ENCODE results near the gene CNKSR1. TPM values are rescaled to one million over a fixed set of nuclear protein-coding genes. Genes with fewer than 3 reads are reported as not detected.

Gene CNKSR1
- total RNA-seq, 1 experiment from 2014 or later: 32.1 TPM

DNA sequence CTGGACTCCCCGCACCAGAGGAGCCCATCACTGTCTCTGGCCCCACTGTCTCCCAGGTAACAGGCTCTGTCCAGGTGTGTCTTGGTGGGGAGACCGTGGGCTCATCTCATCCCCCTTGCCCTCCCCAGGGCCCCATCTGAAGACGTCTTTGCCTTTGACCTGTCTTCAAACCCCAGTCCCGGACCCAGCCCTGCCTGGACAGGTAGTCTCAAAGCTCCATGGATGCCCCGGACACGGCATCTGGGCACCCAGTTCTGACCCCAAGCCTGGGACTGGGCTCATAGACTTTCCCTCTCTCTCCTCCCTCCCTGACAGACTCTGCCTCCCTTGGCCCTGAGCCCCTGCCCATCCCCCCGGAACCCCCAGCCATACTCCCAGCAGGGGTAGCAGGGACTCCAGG lies 6.8 kb downstream of the CNKSR1 start:
- no peaks in the 10 kb centered on the region for H3F3A ChIP-seq (ENCODE audit: low read length, unreplicated experiment)
- intact Hi-C loops (cut with micrococcal nuclease): no loop called here
- no peaks in the 10 kb centered on the region for H3K9me2 ChIP-seq (replicated peaks; ENCODE audit: low read length)
- peaks cover under 1% of the 10 kb centered on the region; the same call in 1 of the 2 replicates for H3K36me3 ChIP-seq (ENCODE audit: low read depth, low read length)
- H3K27ac ChIP-seq (ENCODE audit: low read length): no peak overlapping the region
- H3K4me1 ChIP-seq (ENCODE audit: insufficient read depth, low read length): peaks cover 17% of the 10 kb centered on the region
- no peaks in the 10 kb centered on the region for H4K20me1 ChIP-seq (ENCODE audit: low read length)
- no peak overlapping the region for H2AFZ ChIP-seq (ENCODE audit: low read length)
- no TSS peak for BruUV-seq (replicated peaks)
- H3K4me2 ChIP-seq (ENCODE audit: low read length): no peak overlapping the region
- peaks cover 4% of the 10 kb centered on the region; the same call in 1 of the 2 replicates for H3K79me2 ChIP-seq (ENCODE audit: low read length)
- DNase-seq (no peak), ATAC-seq (no peak)
- TF ChIP-seq EZH2 (IDR thresholded peaks at IDR 0.05; ENCODE audit: low read length, unreplicated experiment): no peak
- no peak for TF ChIP-seq EZH2phosphoT487 (IDR thresholded peaks at IDR 0.05; ENCODE audit: borderline replicate concordance, low read length)
- TF ChIP-seq, protein P1, sequence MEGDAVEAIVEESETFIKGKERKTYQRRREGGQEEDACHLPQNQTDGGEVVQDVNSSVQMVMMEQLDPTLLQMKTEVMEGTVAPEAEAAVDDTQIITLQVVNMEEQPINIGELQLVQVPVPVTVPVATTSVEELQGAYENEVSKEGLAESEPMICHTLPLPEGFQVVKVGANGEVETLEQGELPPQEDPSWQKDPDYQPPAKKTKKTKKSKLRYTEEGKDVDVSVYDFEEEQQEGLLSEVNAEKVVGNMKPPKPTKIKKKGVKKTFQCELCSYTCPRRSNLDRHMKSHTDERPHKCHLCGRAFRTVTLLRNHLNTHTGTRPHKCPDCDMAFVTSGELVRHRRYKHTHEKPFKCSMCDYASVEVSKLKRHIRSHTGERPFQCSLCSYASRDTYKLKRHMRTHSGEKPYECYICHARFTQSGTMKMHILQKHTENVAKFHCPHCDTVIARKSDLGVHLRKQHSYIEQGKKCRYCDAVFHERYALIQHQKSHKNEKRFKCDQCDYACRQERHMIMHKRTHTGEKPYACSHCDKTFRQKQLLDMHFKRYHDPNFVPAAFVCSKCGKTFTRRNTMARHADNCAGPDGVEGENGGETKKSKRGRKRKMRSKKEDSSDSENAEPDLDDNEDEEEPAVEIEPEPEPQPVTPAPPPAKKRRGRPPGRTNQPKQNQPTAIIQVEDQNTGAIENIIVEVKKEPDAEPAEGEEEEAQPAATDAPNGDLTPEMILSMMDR (conservative IDR thresholded peaks at IDR 0.05; ENCODE audit: low read depth, low read length): no peak
- no peaks in the 10 kb centered on the region for H3K27me3 ChIP-seq (ENCODE audit: low read length)
- H3K9me3 ChIP-seq (ENCODE audit: low read length): no peaks in the 10 kb centered on the region
- no peak overlapping the region for H3K9ac ChIP-seq (ENCODE audit: low read length)
- ChIA-PET POLR2A (ENCODE audit: unreplicated experiment) (no interaction called here), CTCF (no interaction called here)
- H3K4me3 ChIP-seq (ENCODE audit: low read length): no peak overlapping the region

DNA sequence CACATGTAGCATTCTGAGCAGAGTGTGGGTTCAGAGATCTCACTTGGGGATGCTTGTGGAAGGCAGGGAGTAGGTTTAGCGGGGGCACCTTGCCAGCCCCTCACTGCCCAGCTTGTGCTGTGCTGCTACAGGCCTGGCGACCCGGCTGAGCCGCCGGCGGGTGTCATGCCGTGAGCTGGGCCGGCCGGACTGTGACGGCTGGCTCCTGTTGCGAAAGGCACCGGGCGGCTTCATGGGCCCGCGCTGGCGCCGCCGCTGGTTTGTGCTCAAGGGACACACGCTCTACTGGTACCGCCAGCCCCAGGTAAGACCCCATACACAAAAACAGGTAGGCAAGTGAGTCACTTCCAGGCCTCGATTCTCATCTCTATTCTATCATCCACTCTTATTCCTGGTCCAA lies 7.6 kb downstream of the CNKSR1 start:
- intact Hi-C loops (cut with micrococcal nuclease): no loop called here
- CTCF ChIA-PET: no interaction called here
- no TSS peak for BruUV-seq (replicated peaks)

GRCh38 chr1:26187882-26188281 lies 10.6 kb downstream of the CNKSR1 start:
- no peak overlapping the region for H2AFZ ChIP-seq (ENCODE audit: low read length)

More for the DNA sequence above, 7.6 kb downstream of the CNKSR1 start:
- POLR2A ChIA-PET (ENCODE audit: unreplicated experiment): no interaction called here
- Histone ChIP-seq H3K27ac (ENCODE audit: low read length) (no peak overlapping the region), H3K27me3 (ENCODE audit: low read length) (no peaks in the 10 kb centered on the region), H3K9me2 (replicated peaks; ENCODE audit: low read length) (no peaks in the 10 kb centered on the region), H3K4me3 (ENCODE audit: low read length) (no peak overlapping the region), H3K79me2 (ENCODE audit: low read length) (no peaks in the 10 kb centered on the region), H3K4me1 (ENCODE audit: insufficient read depth, low read length) (peaks cover 17% of the 10 kb centered on the region), H2AFZ (ENCODE audit: low read length) (no peak overlapping the region), H3K36me3 (ENCODE audit: low read depth, low read length) (peaks cover 7% of the 10 kb centered on the region; the same call in 1 of the 2 replicates), H3K9me3 (ENCODE audit: low read length) (no peaks in the 10 kb centered on the region), H3K9ac (ENCODE audit: low read length) (no peak overlapping the region), H3F3A (ENCODE audit: low read length, unreplicated experiment) (no peaks in the 10 kb centered on the region), H4K20me1 (ENCODE audit: low read length) (no peaks in the 10 kb centered on the region), H3K4me2 (ENCODE audit: low read length) (no peak overlapping the region)
- no peak for ATAC-seq
- no peak for TF ChIP-seq EZH2 (IDR thresholded peaks at IDR 0.05; ENCODE audit: low read length, unreplicated experiment)
- TF ChIP-seq, protein P1 (conservative IDR thresholded peaks at IDR 0.05; ENCODE audit: low read depth, low read length): no peak
- TF ChIP-seq EZH2phosphoT487 (IDR thresholded peaks at IDR 0.05; ENCODE audit: borderline replicate concordance, low read length): no peak
- no peak for DNase-seq

More at GRCh38 chr1:26187882-26188281, 10.6 kb downstream of the CNKSR1 start:
- no TSS peak for BruUV-seq (replicated peaks)
- TF ChIP-seq EZH2 (IDR thresholded peaks at IDR 0.05; ENCODE audit: low read length, unreplicated experiment) (no peak), EZH2phosphoT487 (IDR thresholded peaks at IDR 0.05; ENCODE audit: borderline replicate concordance, low read length) (no peak)
- TF ChIP-seq, protein P1 (conservative IDR thresholded peaks at IDR 0.05; ENCODE audit: low read depth, low read length): no peak
- intact Hi-C loops (cut with micrococcal nuclease): no loop called here
- ChIA-PET POLR2A (ENCODE audit: unreplicated experiment) (no interaction called here), CTCF (no interaction called here)
- DNase-seq (no peak), ATAC-seq (no peak)
- Histone ChIP-seq H3K9ac (ENCODE audit: low read length) (no peak overlapping the region), H3K9me3 (ENCODE audit: low read length) (no peaks in the 10 kb centered on the region), H3K4me1 (ENCODE audit: insufficient read depth, low read length) (no peaks in the 10 kb centered on the region), H3K4me3 (ENCODE audit: low read length) (no peak overlapping the region), H3K27ac (ENCODE audit: low read length) (no peak overlapping the region), H3K36me3 (ENCODE audit: low read depth, low read length) (peaks cover 7% of the 10 kb centered on the region; the same call in 1 of the 2 replicates), H3K27me3 (ENCODE audit: low read length) (no peaks in the 10 kb centered on the region), H3K4me2 (ENCODE audit: low read length) (no peak overlapping the region), H4K20me1 (ENCODE audit: low read length) (no peaks in the 10 kb centered on the region), H3K79me2 (ENCODE audit: low read length) (no peaks in the 10 kb centered on the region), H3K9me2 (replicated peaks; ENCODE audit: low read length) (no peaks in the 10 kb centered on the region), H3F3A (ENCODE audit: low read length, unreplicated experiment) (no peaks in the 10 kb centered on the region)

Measured in PC-3 (cell line).